Parathyroid adenoma (tissue), 2 donors: ENCODE measurements around the gene SPATA32.

ENCODE experiments used
- H2AFZ ChIP-seq: fragments of 300-600 bp; sonication (generic); one replicate; pipeline ENCODE4 v1.7.0; 2017; ENCODE audit warnings: antibody characterized with exemption, mild to moderate bottlenecking
- H3K27ac ChIP-seq: fragments of 300-600 bp; sonication (generic); one replicate; pipeline ENCODE4 v1.7.0; 2017
- H3K27me3 ChIP-seq: fragments of 300-600 bp; sonication (generic); one replicate; pipeline ENCODE4 v1.7.0; 2017; ENCODE audit warnings: low read length; ENCODE audit not compliant: control insufficient read depth, insufficient read depth
- H3K36me3 ChIP-seq: fragments of 300-600 bp; sonication (generic); one replicate; pipeline ENCODE4 v1.7.0; 2017; ENCODE audit warnings: low read length; ENCODE audit not compliant: control insufficient read depth, insufficient read depth
- H3K4me1 ChIP-seq: fragments of 300-600 bp; sonication (generic); one replicate; pipeline ENCODE4 v1.7.0; 2017; ENCODE audit warnings: control low read depth
- H3K4me2 ChIP-seq: fragments of 300-600 bp; sonication (generic); one replicate; pipeline ENCODE4 v1.7.0; 2017; ENCODE audit warnings: low read length
- H3K4me3 ChIP-seq: fragments of 300-600 bp; sonication (generic); one replicate; pipeline ENCODE4 v1.7.0; 2017; ENCODE audit warnings: low read depth, low read length
- H3K79me2 ChIP-seq: fragments of 300-600 bp; sonication (generic); one replicate; pipeline ENCODE4 v1.7.0; 2017; ENCODE audit warnings: control low read depth
- H3K9ac ChIP-seq: fragments of 300-600 bp; sonication (generic); one replicate; pipeline ENCODE4 v1.7.0; 2017; ENCODE audit warnings: mild to moderate bottlenecking
- H3K9me3 ChIP-seq: fragments of 300-600 bp; sonication (generic); one replicate; pipeline ENCODE4 v1.7.0; 2017; ENCODE audit warnings: low read length; ENCODE audit not compliant: control insufficient read depth
- TF ChIP-seq, protein P1 (sequence below): fragments of 300-600 bp; sonication (generic); IDR thresholded peaks from one replicate; pipeline ENCODE4 v1.7.0; 2017; ENCODE audit warnings: antibody characterized with exemption, mild to moderate bottlenecking
- donor health status: primary hyperparathyroidism.

Gene SPATA32

DNA sequence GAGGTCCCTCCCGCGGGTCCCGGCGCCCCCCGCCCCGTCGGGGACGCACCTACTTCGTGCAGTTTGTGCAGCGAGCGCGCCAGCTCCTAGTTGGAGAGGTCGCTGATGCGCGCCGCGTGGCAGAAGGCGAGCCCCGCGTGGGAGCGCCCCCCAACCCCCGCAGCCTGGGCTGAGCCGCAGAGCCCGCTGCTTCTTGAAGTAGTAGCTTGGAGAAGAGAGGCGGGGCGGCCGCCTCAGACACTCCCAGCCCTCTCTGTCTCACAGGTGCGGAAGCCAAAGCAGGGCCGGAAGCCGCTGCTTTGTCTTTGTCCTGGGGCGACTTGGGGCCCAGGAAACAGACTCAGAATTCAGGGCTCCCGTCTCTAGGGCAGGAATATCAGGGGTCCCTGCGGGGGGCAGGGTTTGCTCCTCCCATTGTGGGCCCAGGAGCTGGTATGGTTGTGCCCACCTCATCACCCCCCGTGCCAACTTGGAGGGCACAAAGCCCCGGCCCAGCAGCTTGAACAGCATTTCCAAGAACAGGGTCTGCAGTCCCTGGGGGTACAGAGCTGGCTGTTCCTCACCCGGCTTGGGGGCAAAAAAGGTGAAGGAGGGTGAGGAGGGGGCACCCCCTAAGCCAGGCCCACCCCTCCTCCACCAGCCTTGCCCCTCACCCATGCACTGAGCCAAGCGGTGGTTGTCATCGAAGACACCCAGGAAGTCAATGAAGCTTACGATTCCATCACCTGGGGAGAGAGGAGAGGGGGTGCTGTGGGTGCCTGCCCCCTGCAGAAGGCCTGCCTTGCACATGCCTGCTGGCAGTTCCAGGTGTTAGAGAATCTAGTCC is 13.5 kb downstream of the SPATA32 start:
- Histone ChIP-seq H3K4me1 (peaks cover 8% of the 10 kb centered on the region), H3K79me2 (no peaks in the 10 kb centered on the region), H3K36me3 (no peaks in the 10 kb centered on the region), H3K27me3 (no peaks in the 10 kb centered on the region), H3K4me2 (peak overlapping the region; percentile 94), H3K9ac (no peak overlapping the region), H3K4me3 (peak overlapping the region; percentile 83), H3K27ac (peak overlapping the region; percentile 75), H2AFZ (peak overlapping the region; percentile 86), H3K9me3 (no peaks in the 10 kb centered on the region)
- TF ChIP-seq, protein P1, sequence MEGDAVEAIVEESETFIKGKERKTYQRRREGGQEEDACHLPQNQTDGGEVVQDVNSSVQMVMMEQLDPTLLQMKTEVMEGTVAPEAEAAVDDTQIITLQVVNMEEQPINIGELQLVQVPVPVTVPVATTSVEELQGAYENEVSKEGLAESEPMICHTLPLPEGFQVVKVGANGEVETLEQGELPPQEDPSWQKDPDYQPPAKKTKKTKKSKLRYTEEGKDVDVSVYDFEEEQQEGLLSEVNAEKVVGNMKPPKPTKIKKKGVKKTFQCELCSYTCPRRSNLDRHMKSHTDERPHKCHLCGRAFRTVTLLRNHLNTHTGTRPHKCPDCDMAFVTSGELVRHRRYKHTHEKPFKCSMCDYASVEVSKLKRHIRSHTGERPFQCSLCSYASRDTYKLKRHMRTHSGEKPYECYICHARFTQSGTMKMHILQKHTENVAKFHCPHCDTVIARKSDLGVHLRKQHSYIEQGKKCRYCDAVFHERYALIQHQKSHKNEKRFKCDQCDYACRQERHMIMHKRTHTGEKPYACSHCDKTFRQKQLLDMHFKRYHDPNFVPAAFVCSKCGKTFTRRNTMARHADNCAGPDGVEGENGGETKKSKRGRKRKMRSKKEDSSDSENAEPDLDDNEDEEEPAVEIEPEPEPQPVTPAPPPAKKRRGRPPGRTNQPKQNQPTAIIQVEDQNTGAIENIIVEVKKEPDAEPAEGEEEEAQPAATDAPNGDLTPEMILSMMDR: no peak

DNA sequence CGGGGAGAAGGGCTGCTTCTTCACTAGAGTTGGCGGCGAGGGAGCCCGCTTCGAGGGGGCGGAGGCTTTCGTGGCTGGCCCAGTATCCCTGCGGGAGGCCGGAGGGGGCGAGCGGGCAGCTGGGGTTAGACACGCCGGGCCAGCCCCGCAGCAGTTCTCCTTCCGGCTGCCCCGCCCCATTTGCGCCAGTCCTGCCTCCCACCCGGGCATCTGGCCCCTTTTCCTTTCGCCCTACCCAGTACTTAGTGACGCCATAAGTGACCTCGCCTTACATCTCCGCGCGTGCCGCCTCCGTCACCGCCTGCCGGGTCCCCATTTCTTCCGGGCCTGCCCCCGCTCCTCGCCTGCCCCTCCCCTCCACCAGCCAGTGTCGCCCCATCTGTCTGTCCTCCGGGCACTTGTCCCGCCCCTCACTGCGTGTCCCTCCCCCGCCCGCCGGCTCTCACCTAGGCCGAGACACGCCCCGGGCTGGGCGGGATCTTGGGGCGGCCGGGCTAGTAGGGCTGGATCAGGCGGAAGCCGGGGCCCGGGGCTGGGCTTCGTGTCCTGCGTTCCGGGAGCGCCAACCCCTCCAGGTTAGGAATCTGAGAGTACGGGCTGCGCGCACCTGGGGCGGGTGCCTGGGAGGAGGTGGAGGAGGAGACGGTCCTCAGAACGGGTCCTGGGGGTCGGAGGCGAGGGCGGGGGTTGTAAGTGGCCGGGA is 14.3 kb downstream of the SPATA32 start:
- TF ChIP-seq, protein P1: no peak
- Histone ChIP-seq H2AFZ (peak overlapping the region; percentile 86), H3K9ac (no peak overlapping the region), H3K4me1 (peaks cover 8% of the 10 kb centered on the region), H3K9me3 (no peaks in the 10 kb centered on the region), H3K27me3 (no peaks in the 10 kb centered on the region), H3K79me2 (no peaks in the 10 kb centered on the region), H3K4me3 (peak overlapping the region; percentile 83), H3K27ac (peak overlapping the region; percentile 75), H3K36me3 (no peaks in the 10 kb centered on the region), H3K4me2 (peak overlapping the region; percentile 94)

DNA sequence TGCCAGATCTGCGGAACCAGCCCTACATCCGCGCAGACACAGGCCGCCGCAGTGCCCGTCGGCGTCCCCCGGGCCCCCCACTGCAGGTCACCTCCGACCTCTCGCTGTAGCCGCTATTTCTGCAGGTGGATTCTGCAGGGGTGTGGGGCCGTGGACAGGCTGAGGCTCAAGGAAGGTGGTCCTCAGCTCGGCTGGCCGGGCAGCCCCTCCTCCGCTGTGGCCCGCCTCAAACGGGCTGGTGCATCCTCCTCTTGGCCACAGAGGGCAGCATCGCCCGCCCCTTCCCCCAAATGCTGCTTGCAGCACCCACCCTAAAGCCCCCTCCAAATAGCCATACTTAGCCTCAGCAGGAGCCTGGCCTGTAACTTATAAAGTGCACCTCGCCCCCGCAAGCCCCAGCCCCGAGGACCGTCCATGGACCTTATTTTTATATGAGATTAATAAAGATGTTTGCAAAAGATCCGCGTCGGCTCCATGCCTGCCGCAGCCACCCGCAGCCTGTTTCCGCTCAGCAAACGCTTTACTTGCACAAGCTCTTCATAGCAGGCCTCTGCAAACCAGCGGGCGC is 14.9 kb downstream of the SPATA32 start:
- Histone ChIP-seq H3K36me3 (no peaks in the 10 kb centered on the region), H3K4me2 (peak overlapping the region; percentile 94), H3K27ac (peak overlapping the region; percentile 75), H3K27me3 (no peaks in the 10 kb centered on the region), H3K79me2 (no peaks in the 10 kb centered on the region), H3K4me1 (peaks cover 8% of the 10 kb centered on the region), H3K9me3 (no peaks in the 10 kb centered on the region), H2AFZ (peak overlapping the region; percentile 86), H3K4me3 (peak overlapping the region; percentile 83), H3K9ac (no peak overlapping the region)
- TF ChIP-seq, protein P1: peak; percentile 37

DNA sequence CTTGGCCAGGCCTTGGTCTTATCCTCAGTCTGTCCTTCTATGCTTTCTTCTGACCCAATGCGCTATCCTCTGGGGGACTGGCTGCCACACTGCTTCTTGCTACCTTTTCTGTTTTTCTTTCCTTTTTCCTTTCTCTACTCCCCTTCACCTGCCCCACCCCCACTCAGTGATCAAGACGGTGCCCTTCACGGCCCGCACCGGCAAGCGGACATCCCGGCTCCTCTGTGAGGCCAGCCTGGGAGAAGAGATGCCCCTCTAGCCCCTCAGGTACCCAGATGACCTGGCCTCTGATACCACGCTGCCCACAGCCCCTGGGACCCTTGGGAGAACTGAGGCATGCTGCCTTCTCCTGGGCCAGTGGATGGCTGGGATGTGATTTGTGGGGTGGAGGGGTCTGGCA is 15.6 kb downstream of the SPATA32 start:
- H3K79me2 ChIP-seq: no peaks in the 10 kb centered on the region
- no peak overlapping the region for H2AFZ ChIP-seq
- no peak overlapping the region for H3K27ac ChIP-seq
- H3K9ac ChIP-seq: no peak overlapping the region
- no peaks in the 10 kb centered on the region for H3K27me3 ChIP-seq
- H3K4me1 ChIP-seq: peaks cover 8% of the 10 kb centered on the region
- H3K36me3 ChIP-seq: no peaks in the 10 kb centered on the region
- TF ChIP-seq, protein P1: no peak
- no peak overlapping the region for H3K4me2 ChIP-seq
- H3K4me3 ChIP-seq: no peak overlapping the region
- H3K9me3 ChIP-seq: no peaks in the 10 kb centered on the region
